HepG2 (cell line): ENCODE results near the gene FCER1G. TPM values are rescaled to one million over a fixed set of nuclear protein-coding genes. Genes with fewer than 3 reads are reported as not detected.

Experiments
- ASH2L ChIP-seq: fragments of 300-600, 200-600 bp; sonication (generic); IDR thresholded peaks from 2 replicates; pipeline ENCODE4 v1.7.0; 2017; ENCODE audit warnings: low read depth, mild to moderate bottlenecking, moderate library complexity, mixed read lengths, low read length; ENCODE audit not compliant: insufficient read length
- BORCS8-MEF2B ChIP-seq: sonication (generic); formaldehyde crosslinking; IDR thresholded peaks from 2 replicates; pipeline ENCODE4 v1.8.0; 2022; ENCODE audit warnings: mild to moderate bottlenecking, missing genetic modification reagents
- FOXC1 ChIP-seq: sonication (generic); formaldehyde crosslinking; IDR thresholded peaks from 2 replicates; pipeline ENCODE4 v1.8.0; 2022; ENCODE audit warnings: mild to moderate bottlenecking, missing genetic modification reagents, borderline replicate concordance
- GZF1 ChIP-seq: sonication (generic); formaldehyde crosslinking; IDR thresholded peaks from 2 replicates; pipeline ENCODE4 v1.5.1; 2020; ENCODE audit warnings: mild to moderate bottlenecking, missing genetic modification reagents
- HMGXB3 ChIP-seq: sonication (generic); formaldehyde crosslinking; IDR thresholded peaks from 2 replicates; pipeline ENCODE4 v1.4.0; 2020; ENCODE audit warnings: missing genetic modification reagents, borderline replicate concordance
- NONO ChIP-seq, 2 experiments: fragments of 450-650 bp in 1 of 2; sonication (generic) in 1 of 2; formaldehyde crosslinking in 1 of 2; IDR thresholded peaks in 1 of 2; conservative IDR thresholded peaks in 1 of 2; 2 replicates each; pipeline versions ENCODE4 v1.6.1 to v1.8.0; 2017 to 2022; ENCODE audit warnings: mild to moderate bottlenecking in 1 of 2, missing genetic modification reagents in 1 of 2, moderate library complexity in 1 of 2
- PRDM4 ChIP-seq: sonication (generic); formaldehyde crosslinking; IDR thresholded peaks from 2 replicates; pipeline ENCODE4 v1.9.0; 2021; ENCODE audit warnings: missing genetic modification reagents, borderline replicate concordance
- PTBP1 ChIP-seq: fragments of 200-400 bp; formaldehyde crosslinking; IDR thresholded peaks from 2 replicates; pipeline ENCODE4 v1.6.1; 2018; ENCODE audit warnings: low read length, low read depth; ENCODE audit not compliant: poor library complexity, severe bottlenecking
- RFX5 ChIP-seq: IDR thresholded peaks from 2 replicates; pipeline ENCODE4 v1.6.1; 2011; ENCODE audit warnings: low read depth, low read length, improper control_type of control experiment
- ZFP36L2 ChIP-seq: sonication (generic); formaldehyde crosslinking; IDR thresholded peaks from 2 replicates; pipeline ENCODE4 v1.4.0; 2020; ENCODE audit warnings: missing genetic modification reagents
- ZFY ChIP-seq: sonication (generic); formaldehyde crosslinking; IDR thresholded peaks from 2 replicates; pipeline ENCODE4 v1.4.0; 2020; ENCODE audit warnings: missing genetic modification reagents
- ZNF230 ChIP-seq: sonication (generic); formaldehyde crosslinking; IDR thresholded peaks from 2 replicates; pipeline ENCODE4 v1.4.0; 2020; ENCODE audit warnings: mild to moderate bottlenecking, missing genetic modification reagents
- polyA plus RNA-seq, 8 experiments: library from polyadenylated mRNA; depleted of rRNA in 3 of 8; stranded (reverse) in 7 of 8; unstranded in 1 of 8; fragments of >200 nt; fragmentation: Illumina TruSeq in 4 of 8; extraction: Trizol in 4 of 8; gene quantifications; 2 replicates each; pipeline versions ENCODE4 v1.2.1 to v1.2.3, GENCODE V29; 2011 to 2016; ENCODE audit warnings: low read depth in 4 of 8, missing spikeins in 1 of 8, mixed read lengths in 1 of 8; ENCODE audit not compliant: insufficient read depth in 1 of 8
- total RNA-seq, 5 experiments: library from RNA; depleted of rRNA; stranded (reverse); fragments of >200 nt; fragmentation: Illumina TruSeq; extraction: Trizol; gene quantifications; 2 replicates each; pipeline ENCODE4 v1.2.3, GENCODE V29; 2016; ENCODE audit warnings: low read depth in 1 of 5
- TF ChIP-seq, protein P1 (sequence below): sonication (generic); formaldehyde crosslinking; IDR thresholded peaks from 2 replicates; pipeline ENCODE4 v1.4.0; 2020; ENCODE audit warnings: mild to moderate bottlenecking, missing genetic modification reagents, borderline replicate concordance

Gene FCER1G
- total and polyA plus RNA-seq, 2 of the 13 experiments (the other 11 are each of a cell fraction or from before 2014, with no cell fraction given): 1.3 to 6.4 TPM

DNA sequence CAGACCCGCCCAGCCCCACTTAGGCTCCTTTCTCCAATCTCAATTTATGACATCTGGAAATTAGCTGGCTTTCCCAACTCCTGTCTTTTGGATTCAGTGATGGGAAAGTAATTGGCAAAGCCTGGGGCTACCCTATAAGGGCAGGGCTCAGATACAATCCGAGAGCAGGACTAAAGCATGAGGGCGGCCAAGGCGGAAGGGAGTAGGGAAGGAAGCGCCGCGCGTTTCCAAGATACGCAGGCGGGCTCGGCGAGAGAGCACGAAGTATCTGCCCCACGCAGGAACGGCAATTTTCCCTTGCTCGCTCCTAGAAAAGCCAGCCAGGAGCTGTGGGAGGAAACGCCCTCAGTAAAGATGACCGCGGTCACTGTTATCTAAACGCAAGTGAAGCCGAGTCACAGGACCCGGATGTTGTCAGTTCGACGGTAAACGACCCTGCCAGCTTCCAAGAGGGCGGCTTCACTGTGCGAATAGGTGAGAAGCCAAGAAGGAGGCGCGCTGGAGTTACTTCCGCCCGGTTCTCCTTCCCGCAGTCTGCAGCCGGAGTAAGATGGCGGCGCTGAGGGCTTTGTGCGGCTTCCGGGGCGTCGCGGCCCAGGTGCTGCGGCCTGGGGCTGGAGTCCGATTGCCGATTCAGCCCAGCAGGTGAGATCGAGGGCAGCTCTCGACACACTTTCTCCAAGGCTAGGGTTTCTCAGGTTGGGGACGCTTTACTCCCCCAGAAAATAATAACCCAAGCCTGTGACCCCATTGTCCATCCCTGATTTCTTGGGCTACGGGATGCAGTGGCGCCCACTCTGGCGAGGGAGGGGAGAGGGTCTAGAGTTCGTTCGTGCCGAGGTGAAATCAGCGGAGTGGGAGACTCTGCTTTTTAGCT, 13.0 kb upstream of the FCER1G start, which contains the start of gene NDUFS2 (continued):
- TF ChIP-seq RFX5 (no peak), ZFY (CRISPR knock-in tag) (peak; percentile 93), ZFP36L2 (CRISPR knock-in tag) (no peak), GZF1 (no peak), FOXC1 (no peak; the same call in 1 of the 2 replicates), PRDM4 (CRISPR knock-in tag) (no peak), PTBP1 (no peak), HMGXB3 (CRISPR knock-in tag) (no peak; the same call in 1 of the 2 replicates), ASH2L (peak; percentile 89), NONO (IDR thresholded peaks at IDR 0.05) (no peak), NONO (CRISPR knock-in tag; conservative IDR thresholded peaks at IDR 0.05) (peak; percentile 77; the same call in 1 of the 2 replicates), ZNF230 (CRISPR knock-in tag) (peak; percentile 90; the same call in 1 of the 2 replicates), BORCS8-MEF2B (CRISPR knock-in tag) (0 out of 2 replicates have a peak, but pooled peaks have one; percentile 83)
- TF ChIP-seq, protein P1, sequence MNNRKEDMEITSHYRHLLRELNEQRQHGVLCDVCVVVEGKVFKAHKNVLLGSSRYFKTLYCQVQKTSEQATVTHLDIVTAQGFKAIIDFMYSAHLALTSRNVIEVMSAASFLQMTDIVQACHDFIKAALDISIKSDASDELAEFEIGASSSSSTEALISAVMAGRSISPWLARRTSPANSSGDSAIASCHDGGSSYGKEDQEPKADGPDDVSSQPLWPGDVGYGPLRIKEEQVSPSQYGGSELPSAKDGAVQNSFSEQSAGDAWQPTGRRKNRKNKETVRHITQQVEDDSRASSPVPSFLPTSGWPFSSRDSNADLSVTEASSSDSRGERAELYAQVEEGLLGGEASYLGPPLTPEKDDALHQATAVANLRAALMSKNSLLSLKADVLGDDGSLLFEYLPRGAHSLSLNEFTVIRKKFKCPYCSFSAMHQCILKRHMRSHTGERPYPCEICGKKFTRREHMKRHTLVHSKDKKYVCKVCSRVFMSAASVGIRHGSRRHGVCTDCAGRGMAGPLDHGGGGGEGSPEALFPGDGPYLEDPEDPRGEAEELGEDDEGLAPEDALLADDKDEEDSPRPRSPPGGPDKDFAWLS (CRISPR knock-in tag): no peak
